Activated naive CD4-positive, alpha-beta T cell treated with anti-CD3 and anti-CD28 coated beads for 36 hours (primary cell): ENCODE measurements around the gene PTH2R. TPM values are rescaled to one million over a fixed set of nuclear protein-coding genes. Genes with fewer than 3 reads are reported as not detected.
A peak's percentile ranks its signal among the peaks of the same experiment; 100 is the strongest.
"Not testable (repeated sequence)": the region's sequence is repeated elsewhere in the genome, so short reads cannot be mapped to it uniquely, and the experiment has no call there.

Experiments used
- CTCF ChIA-PET: fragments of 350-600 bp; sonication (Branson Sonifier 250); formaldehyde crosslinking; loops from one replicate; lab custom pipeline; 2021; ENCODE audit warnings: antibody characterized with exemption; lab: Charles Lee
- DNase-seq: peaks from one replicate; pipeline ENCODE4 v3.0.0-alpha.2; 2020
- H3K27ac Mint-ChIP-seq: one replicate; pipeline ENCODE4 v1.8.0; 2021; ENCODE audit warnings: mild to moderate bottlenecking, mixed read lengths
- H3K27me3 Mint-ChIP-seq: one replicate; pipeline ENCODE4 v1.8.0; 2021; ENCODE audit warnings: low read depth, mixed read lengths
- H3K36me3 Mint-ChIP-seq: one replicate; pipeline ENCODE4 v1.8.0; 2021; ENCODE audit warnings: low read depth, mixed read lengths
- H3K4me1 Mint-ChIP-seq: one replicate; pipeline ENCODE4 v1.8.0; 2021; ENCODE audit warnings: low read depth, mixed read lengths
- H3K4me3 Mint-ChIP-seq: one replicate; pipeline ENCODE4 v1.8.0; 2021; ENCODE audit warnings: mild to moderate bottlenecking, moderate library complexity, mixed read lengths
- H3K9me3 Mint-ChIP-seq: one replicate; pipeline ENCODE4 v1.8.0; 2021; ENCODE audit warnings: mixed read lengths
- intact Hi-C: fragments of 100-400 bp; cut with micrococcal nuclease; formaldehyde crosslinking; loops from one replicate; pipeline ENCODE4 v1.15.1; 2023
- total RNA-seq, 2 experiments: library from RNA; stranded (reverse); gene quantifications; one replicate each; pipeline ENCODE4 v1.2.3, GENCODE V29; 2021

The PTH2R gene
- total RNA-seq, 2 experiments from 2014 or later: not detected

DNA sequence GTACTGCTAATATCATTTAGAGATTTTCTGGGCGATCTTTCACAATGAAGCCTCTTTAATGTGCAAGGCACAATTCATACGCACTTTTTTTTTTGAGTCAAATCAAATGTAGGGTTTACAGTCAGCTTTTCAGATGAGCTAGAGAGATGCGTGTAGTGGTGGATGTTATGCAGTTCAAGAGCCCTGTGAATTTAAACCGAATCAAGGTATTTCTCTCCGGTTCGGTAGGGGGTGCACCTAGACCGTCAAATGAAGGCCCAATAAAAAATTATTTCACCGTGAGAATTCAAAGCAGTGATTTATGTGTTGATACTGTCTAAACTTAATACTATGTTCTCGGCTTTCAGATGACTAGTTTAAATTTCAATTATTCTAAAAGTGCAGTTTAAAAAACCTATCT is 1.1 kb downstream of the PTH2R start:
- Mint-ChIP-seq H3K27me3 (peaks cover 44% of the 10 kb centered on the region), H3K9me3 (no peaks in the 10 kb centered on the region), H3K36me3 (no peaks in the 10 kb centered on the region), H3K4me1 (peaks cover 10% of the 10 kb centered on the region), H3K4me3 (no peak overlapping the region), H3K27ac (no peak overlapping the region)
- CTCF ChIA-PET: interaction anchor here (0.6 to 0.8 kb wide), 4 partner anchors 51 to 1591 kb away, joined by 3 to 8 read pairs (median 5); no protein-coding TSS in a partner anchor
- intact Hi-C loops: loop anchor here (5.0 to 10.0 kb wide), 3 partner anchors 800 to 1167 kb away; partner anchors contain the start of gene MAP2
- DNase-seq: peak; percentile 20

DNA sequence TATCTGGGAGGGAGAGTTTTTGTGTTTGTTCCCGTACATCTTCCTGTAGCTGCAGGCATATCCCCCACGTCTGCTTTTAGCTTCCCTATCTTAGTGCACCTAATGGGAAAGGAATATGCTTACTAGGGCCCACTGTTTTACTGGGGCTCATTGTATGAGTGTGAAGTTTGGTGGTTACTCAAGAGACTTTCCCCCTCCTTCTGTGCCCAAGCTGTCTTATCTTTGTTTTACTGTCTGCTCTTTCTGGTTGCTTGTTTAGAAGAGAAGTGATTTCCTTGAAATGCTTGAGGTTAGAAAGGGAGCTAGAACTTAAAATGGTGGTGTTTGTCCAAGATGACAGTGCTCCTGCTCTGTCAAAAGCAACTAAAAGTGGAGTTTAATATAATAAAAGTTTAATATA is 7.3 kb downstream of the PTH2R start:
- no peak overlapping the region for H3K27ac Mint-ChIP-seq
- H3K9me3 Mint-ChIP-seq: no peaks in the 10 kb centered on the region

DNA sequence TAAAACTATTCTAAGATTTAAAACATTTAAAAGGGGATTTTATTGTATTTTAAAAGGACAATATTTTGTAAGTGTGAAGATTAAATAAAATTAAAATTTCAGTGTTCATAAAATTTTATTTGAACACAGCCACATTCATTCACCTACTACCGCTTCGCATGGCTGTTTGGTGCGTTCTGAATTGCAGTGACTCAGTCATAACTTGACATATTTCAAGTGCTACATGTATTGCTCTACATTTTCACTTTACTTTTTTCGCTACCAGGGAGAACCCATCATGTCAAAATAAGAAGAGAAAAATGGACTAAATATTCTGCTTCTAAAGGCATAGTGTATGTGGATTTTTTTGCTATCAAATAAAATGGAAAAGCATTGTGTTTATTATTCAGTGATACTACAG is 8.7 kb downstream of the PTH2R start:
- CTCF ChIA-PET: no interaction called here
- intact Hi-C loops: no loop called here
- Mint-ChIP-seq H3K4me3 (no peak overlapping the region), H3K27ac (no peak overlapping the region), H3K9me3 (no peaks in the 10 kb centered on the region), H3K27me3 (peaks cover 19% of the 10 kb centered on the region), H3K36me3 (no peaks in the 10 kb centered on the region), H3K4me1 (no peaks in the 10 kb centered on the region)
- DNase-seq: no peak

More for the DNA sequence above, 7.3 kb downstream of the PTH2R start:
- no peak for DNase-seq
- Mint-ChIP-seq H3K4me1 (no peaks in the 10 kb centered on the region), H3K4me3 (no peak overlapping the region), H3K36me3 (no peaks in the 10 kb centered on the region), H3K27me3 (peaks cover 23% of the 10 kb centered on the region)
- intact Hi-C loops: no loop called here
- CTCF ChIA-PET: no interaction called here

DNA sequence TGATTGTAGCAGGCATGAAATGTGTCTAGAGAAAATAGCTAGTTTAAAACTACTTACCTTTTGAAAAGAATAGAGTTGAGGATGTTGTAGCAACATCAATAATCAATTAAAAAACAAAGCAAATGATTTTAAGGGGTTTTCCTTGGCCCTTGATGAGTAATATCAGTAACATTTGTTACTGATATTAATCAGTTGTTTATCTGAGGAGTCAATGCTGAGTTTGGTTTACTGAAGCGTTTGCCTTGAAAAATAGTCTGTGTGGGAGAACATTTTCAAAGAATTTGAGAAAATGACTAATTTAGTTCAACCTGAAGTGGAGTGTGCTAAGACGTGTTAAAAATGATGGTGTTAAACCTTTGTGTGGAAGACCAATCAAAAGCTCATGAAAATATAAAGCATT is 9.3 kb downstream of the PTH2R start:
- DNase-seq: no peak
- H3K27me3 Mint-ChIP-seq: peaks cover 17% of the 10 kb centered on the region
- intact Hi-C loops: no loop called here
- no peak overlapping the region for H3K4me3 Mint-ChIP-seq
- no peaks in the 10 kb centered on the region for H3K4me1 Mint-ChIP-seq
- H3K27ac Mint-ChIP-seq: no peak overlapping the region
- H3K36me3 Mint-ChIP-seq: no peaks in the 10 kb centered on the region
- CTCF ChIA-PET: no interaction called here
- H3K9me3 Mint-ChIP-seq: no peaks in the 10 kb centered on the region

DNA sequence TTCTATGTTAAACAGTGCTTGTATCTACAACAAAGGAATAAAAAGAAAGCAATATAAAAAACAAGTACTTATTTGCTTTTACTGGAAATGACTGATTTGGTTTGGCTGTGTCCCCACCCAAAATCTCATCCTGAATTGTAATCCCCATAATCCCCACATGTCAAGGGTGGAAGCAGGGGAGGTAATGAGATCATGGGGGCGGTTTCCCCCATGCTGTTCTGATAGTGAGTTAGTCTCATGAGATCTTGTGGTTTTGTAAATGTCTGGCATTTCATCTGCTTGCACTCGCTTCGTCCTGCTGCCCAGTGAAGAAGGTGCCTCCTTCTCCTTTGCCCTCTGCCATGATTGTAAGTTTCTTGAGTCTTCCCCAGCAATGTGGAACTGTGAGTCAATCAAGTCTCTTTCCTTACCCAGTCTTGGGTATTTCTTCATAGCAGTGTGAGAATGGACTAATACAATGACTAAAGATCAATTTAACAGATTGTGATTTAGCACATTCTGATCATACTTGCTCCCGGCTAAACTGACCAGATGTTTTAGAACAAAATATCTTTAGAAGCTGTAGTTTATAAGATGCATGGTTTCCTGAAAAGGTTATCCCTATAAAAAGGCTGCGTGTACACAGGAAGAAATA is 19.9 kb downstream of the PTH2R start:
- H3K27ac Mint-ChIP-seq: no peak overlapping the region
- H3K36me3 Mint-ChIP-seq: no peaks in the 10 kb centered on the region
- no peak for DNase-seq
- no peaks in the 10 kb centered on the region for H3K4me1 Mint-ChIP-seq
- intact Hi-C loops: no loop called here
- H3K4me3 Mint-ChIP-seq: no peak overlapping the region
- CTCF ChIA-PET: no interaction called here
- H3K9me3 Mint-ChIP-seq: peaks cover 3% of the 10 kb centered on the region
- H3K27me3 Mint-ChIP-seq: peaks cover 2% of the 10 kb centered on the region

DNA sequence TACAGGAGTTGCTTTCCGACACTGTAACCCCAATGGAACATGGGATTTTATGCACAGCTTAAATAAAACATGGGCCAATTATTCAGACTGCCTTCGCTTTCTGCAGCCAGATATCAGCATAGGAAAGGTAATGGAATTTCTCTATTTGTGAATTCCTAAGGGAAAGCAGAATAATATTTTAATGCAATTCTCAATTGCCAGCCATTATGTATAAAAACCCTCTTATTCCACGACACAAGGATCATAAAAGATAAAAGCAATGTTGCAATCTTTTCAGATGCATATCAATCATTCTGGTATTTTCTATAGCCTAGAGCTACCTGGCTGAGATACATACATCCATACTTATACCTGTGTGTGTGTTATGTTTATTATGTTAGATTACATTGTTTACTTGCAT is 31.2 kb downstream of the PTH2R start:
- Mint-ChIP-seq H3K27ac (no peak overlapping the region), H3K4me1 (no peaks in the 10 kb centered on the region), H3K9me3 (no peaks in the 10 kb centered on the region), H3K27me3 (peaks cover 3% of the 10 kb centered on the region), H3K36me3 (no peaks in the 10 kb centered on the region), H3K4me3 (no peak overlapping the region)
- intact Hi-C loops: no loop called here
- no peak for DNase-seq
- CTCF ChIA-PET: no interaction called here

DNA sequence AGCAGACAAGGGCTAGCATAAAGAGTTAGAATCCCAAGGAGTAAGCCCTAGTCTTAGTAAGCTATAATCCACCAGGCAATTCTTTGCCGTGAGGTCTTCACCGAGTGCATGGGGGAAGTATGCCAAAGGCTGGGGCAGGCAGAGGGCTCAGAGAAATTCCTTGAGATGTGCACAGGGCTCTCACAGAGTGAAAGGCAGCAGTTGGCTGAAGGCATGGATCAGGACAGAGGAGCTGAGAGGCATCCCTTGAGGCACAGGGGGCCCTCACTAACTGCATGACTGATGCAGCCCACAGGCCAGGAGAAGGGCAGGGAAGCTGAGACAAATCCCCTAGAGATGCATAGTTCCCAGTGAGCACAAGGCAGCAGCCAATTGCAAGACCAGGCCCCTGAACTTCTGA is 34.1 kb downstream of the PTH2R start:
- Mint-ChIP-seq H3K27ac (no peak overlapping the region), H3K4me1 (no peaks in the 10 kb centered on the region), H3K9me3 (no peaks in the 10 kb centered on the region), H3K36me3 (no peaks in the 10 kb centered on the region), H3K4me3 (no peak overlapping the region), H3K27me3 (no peaks in the 10 kb centered on the region)
- intact Hi-C loops: no loop called here
- DNase-seq: no peak
- CTCF ChIA-PET: no interaction called here

DNA sequence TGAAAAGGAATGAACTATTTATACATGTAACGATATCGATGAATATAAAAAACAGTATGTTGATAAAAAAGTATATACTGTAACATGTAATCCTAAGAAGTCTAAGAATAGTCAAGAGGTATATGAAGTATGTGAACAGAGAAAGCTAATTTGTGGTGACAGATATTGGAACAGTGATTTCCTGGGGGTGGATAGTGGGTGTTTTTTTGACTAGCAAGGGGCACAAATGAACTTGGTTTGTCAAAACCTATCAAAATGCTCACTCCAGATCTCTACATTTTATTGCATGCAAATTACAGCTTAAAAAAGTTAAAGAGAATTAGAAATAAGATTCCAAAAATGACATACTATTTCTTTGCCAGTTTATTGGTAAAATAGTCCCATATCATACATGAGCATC is 35.4 kb downstream of the PTH2R start:
- H3K27ac Mint-ChIP-seq: no peak overlapping the region
- H3K4me3 Mint-ChIP-seq: no peak overlapping the region
- H3K27me3 Mint-ChIP-seq: no peaks in the 10 kb centered on the region
- no peaks in the 10 kb centered on the region for H3K36me3 Mint-ChIP-seq
- intact Hi-C loops: no loop called here
- DNase-seq: no peak
- H3K9me3 Mint-ChIP-seq: no peaks in the 10 kb centered on the region
- CTCF ChIA-PET: no interaction called here
- H3K4me1 Mint-ChIP-seq: no peaks in the 10 kb centered on the region

DNA sequence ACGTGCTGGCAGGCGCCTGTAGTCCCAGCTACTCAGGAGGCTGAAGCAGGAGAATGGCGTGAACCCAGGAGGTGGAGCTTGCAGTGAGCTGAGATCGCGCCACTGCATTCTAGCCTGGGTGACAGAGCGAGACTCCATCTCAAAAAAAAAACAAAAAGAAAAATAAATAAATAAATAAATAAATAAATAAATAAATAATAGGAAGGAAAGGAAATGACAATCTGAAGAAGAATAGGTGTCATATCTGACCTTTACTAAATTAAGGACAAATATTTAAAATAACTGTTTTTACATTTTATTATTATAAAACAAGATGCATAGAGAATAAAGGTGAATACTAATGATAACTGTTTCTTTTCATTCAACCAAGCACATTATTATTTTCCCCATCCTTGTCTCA is 40.9 kb downstream of the PTH2R start:
- H3K4me1 Mint-ChIP-seq, H3K9me3 Mint-ChIP-seq, DNase-seq, intact Hi-C loops, H3K27ac Mint-ChIP-seq, CTCF ChIA-PET, H3K27me3 Mint-ChIP-seq, H3K4me3 Mint-ChIP-seq, H3K36me3 Mint-ChIP-seq: not testable (repeated sequence)

DNA sequence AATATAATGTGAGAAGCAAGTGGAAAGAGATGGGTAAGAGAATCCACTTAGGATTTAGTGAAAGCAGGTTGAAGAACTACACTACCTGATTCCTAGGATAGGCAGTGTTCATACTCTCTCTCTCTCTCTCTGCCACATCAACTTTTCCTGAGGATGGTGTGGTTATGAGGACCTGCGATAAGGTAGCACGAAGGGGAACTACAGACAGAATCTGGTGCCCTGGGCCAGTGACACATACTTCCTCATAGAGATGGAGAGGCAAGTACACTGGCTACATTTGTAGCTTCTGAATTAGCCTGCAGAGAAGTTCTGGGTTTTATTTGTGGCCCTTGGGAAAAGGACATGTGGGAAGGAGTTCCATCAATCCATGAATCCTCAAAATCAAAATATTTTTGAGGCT is 44.5 kb downstream of the PTH2R start:
- CTCF ChIA-PET: no interaction called here
- no peaks in the 10 kb centered on the region for H3K36me3 Mint-ChIP-seq
- DNase-seq: no peak
- no peaks in the 10 kb centered on the region for H3K9me3 Mint-ChIP-seq
- no peak overlapping the region for H3K27ac Mint-ChIP-seq
- intact Hi-C loops: no loop called here
- no peak overlapping the region for H3K4me3 Mint-ChIP-seq
- peaks cover 6% of the 10 kb centered on the region for H3K27me3 Mint-ChIP-seq
- H3K4me1 Mint-ChIP-seq: no peaks in the 10 kb centered on the region

DNA sequence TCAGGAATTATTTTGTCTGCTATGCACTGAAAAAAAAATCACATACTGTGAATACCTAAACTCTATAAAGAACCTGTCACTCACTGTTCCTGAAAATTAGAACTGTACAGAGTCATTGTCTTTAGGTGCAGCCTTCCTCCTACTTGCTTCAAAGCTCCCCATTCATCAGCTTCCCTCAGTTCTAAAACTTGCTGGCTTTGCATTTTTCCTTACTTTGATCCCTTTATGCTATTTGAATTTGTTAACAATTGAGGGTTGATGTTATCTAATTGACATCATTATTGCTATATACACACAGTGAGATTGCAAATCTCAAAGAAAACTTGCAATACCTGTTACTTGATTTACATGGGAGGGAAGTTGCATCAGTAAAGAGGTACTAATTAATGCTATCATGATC is 48.3 kb downstream of the PTH2R start:
- Mint-ChIP-seq H3K36me3 (no peaks in the 10 kb centered on the region), H3K4me3 (no peak overlapping the region), H3K27ac (no peak overlapping the region), H3K27me3 (peaks cover 10% of the 10 kb centered on the region), H3K4me1 (no peaks in the 10 kb centered on the region), H3K9me3 (no peaks in the 10 kb centered on the region)
- CTCF ChIA-PET: no interaction called here
- intact Hi-C loops: no loop called here
- no peak for DNase-seq

DNA sequence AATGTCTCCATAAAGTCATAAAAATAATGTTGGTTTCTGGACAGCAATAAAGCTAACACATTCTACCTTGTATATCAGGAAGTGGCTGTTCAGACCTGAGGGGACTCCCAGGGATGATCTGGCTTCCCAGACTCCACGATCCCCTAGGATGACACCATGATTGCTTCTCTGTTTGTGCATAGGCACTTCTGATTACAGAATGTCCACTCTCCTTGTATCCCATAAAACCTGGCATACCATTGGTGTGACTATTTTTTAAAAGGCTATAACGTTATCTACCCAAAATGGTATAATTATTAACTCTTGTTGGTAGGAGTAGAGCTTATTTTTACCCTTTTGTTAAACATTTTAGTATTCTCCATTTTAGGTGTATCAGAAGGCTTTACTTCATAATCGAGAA is 57.1 kb downstream of the PTH2R start:
- intact Hi-C loops: loop anchor here (10.0 kb wide), 1 partner anchor 1111 kb away; no protein-coding TSS in a partner anchor
- CTCF ChIA-PET: interaction anchor here (1.1 kb wide), 1 partner anchor 16 kb away, joined by 3 read pairs; no protein-coding TSS in a partner anchor
- no peaks in the 10 kb centered on the region for H3K4me1 Mint-ChIP-seq

DNA sequence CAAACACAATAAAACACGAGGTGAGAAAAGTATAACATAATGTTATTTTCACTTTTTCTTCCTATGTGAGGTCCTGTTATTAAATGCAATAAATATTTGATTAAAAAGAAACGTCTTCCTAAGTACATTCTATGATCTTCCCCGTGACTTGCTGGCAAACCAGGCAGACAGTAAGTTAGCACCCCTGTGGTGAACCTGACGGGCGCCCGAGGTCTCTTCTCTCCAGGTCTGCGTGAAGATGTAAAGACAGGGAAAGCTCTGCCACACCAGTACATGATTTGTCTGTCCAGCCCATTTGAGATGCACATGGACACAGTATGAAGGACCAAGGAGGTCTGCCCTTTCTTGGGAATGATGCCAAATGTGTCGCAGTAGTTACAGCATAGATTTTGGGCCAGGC is 57.6 kb downstream of the PTH2R start:
- no peak for DNase-seq
- Mint-ChIP-seq H3K36me3 (no peaks in the 10 kb centered on the region), H3K9me3 (no peaks in the 10 kb centered on the region), H3K4me1 (no peaks in the 10 kb centered on the region), H3K27ac (no peak overlapping the region), H3K27me3 (peaks cover 2% of the 10 kb centered on the region), H3K4me3 (no peak overlapping the region)
- CTCF ChIA-PET: no interaction called here
- intact Hi-C loops: loop anchor here (10.0 kb wide), 1 partner anchor 1111 kb away; no protein-coding TSS in a partner anchor

More for the DNA sequence above, 57.1 kb downstream of the PTH2R start:
- Mint-ChIP-seq H3K27ac (no peak overlapping the region), H3K9me3 (no peaks in the 10 kb centered on the region), H3K36me3 (no peaks in the 10 kb centered on the region), H3K4me3 (no peak overlapping the region), H3K27me3 (peaks cover 4% of the 10 kb centered on the region)
- DNase-seq: no peak
